Mucosa of descending colon (tissue), 3 donors: ENCODE results near the gene LILRA2. TPM values are rescaled to one million over a fixed set of nuclear protein-coding genes. Genes with fewer than 3 reads are reported as not detected.
A peak's percentile ranks its signal among the peaks of the same experiment; 100 is the strongest.
"Not testable (repeated sequence)": the region's sequence is repeated elsewhere in the genome, so short reads cannot be mapped to it uniquely, and the experiment has no call there.

Experiments
- ATAC-seq: fragments of 200-7000 bp; cut with Tn5 transposase; one replicate; pipeline ENCODE4 v1.9.1; 2020; ENCODE audit warnings: mild to moderate bottlenecking, moderate library complexity
- DNase-seq, 3 donors: peaks; one replicate each; pipeline ENCODE4 v3.0.0-alpha.2; 2020
- H3K36me3 ChIP-seq: fragments of 200-600 bp; one replicate; pipeline ENCODE4 v1.8.0; 2021; ENCODE audit warnings: low read depth, mild to moderate bottlenecking
- H3K4me1 ChIP-seq: fragments of 200-600 bp; one replicate; pipeline ENCODE4 v1.8.0; 2021; ENCODE audit warnings: low read depth, mild to moderate bottlenecking
- H3K4me3 ChIP-seq: fragments of 200-600 bp; one replicate; pipeline ENCODE4 v1.8.0; 2021; ENCODE audit warnings: mild to moderate bottlenecking
- H3K9me3 ChIP-seq: fragments of 200-600 bp; one replicate; pipeline ENCODE4 v1.8.0; 2021; ENCODE audit warnings: mild to moderate bottlenecking
- CTCF ChIP-seq: fragments of 200-600 bp; IDR thresholded peaks from one replicate; pipeline ENCODE4 v1.8.0; 2022; ENCODE audit warnings: antibody characterized with exemption, mild to moderate bottlenecking
- intact Hi-C, 2 donors: fragments of 100-400 bp; cut with DNase I in 1 of 2; cut with micrococcal nuclease in 1 of 2; formaldehyde crosslinking; loops; one replicate each; pipeline versions ENCODE4 v1.11.0 to v1.11.1; 2022; cut with DNase I, micrococcal nuclease
- total RNA-seq, 3 donors: library from RNA; stranded (reverse); fragmentation: NEBNext Ultra II Directional in 2 of 3; extraction: Animal tissue kit (Norgen Biotek cat#: 25700) in 2 of 3; gene quantifications; one replicate each; pipeline versions ENCODE4 v1.2.1 to v1.2.4, GENCODE V29; 2021 to 2023
- donor health status: DM: no; HTN: no; CAD: no; lungs with moderate emphysema.
- donor health status: DM: no; HTN: no; CAD: no.
- donor health status: DM: no; HTN: yes; CAD: no.

The LILRA2 gene
- total RNA-seq, 3 donors from 2014 or later = 0.20 to 4.9 (median 2.6) TPM

GRCh38 chr19:54616057-54616456 is 42.5 kb downstream of the LILRA2 start:
- no peak for TF ChIP-seq CTCF
- Histone ChIP-seq H3K4me3 (no peak overlapping the region), H3K36me3 (no peaks in the 10 kb centered on the region), H3K9me3 (no peaks in the 10 kb centered on the region), H3K4me1 (no peaks in the 10 kb centered on the region)
- DNase-seq (no peak), ATAC-seq (no peak)
- intact Hi-C loops = no loop called here

- TF ChIP-seq CTCF = no peak
- Histone ChIP-seq H3K9me3 (no peaks in the 10 kb centered on the region), H3K36me3 (no peaks in the 10 kb centered on the region), H3K4me1 (no peaks in the 10 kb centered on the region), H3K4me3 (no peak overlapping the region)
- ATAC-seq (peak; percentile 62), DNase-seq (no peak)
- intact Hi-C loops = no loop called here
Observed at GRCh38 chr19:54616821-54617560, 43.4 kb downstream of the LILRA2 start.

- TF ChIP-seq CTCF = no peak
Observed at GRCh38 chr19:54620464-54620863, 46.9 kb downstream of the LILRA2 start.

GRCh38 chr19:54622431-54622830 is 48.8 kb downstream of the LILRA2 start:
- ATAC-seq (no peak), DNase-seq (no peak)
- Histone ChIP-seq H3K4me1 (no peaks in the 10 kb centered on the region), H3K36me3 (no peaks in the 10 kb centered on the region), H3K9me3 (no peaks in the 10 kb centered on the region), H3K4me3 (no peak overlapping the region)
- intact Hi-C loops = no loop called here
- TF ChIP-seq CTCF = no peak

More at GRCh38 chr19:54620464-54620863, 46.9 kb downstream of the LILRA2 start:
- Histone ChIP-seq H3K4me3 (no peak overlapping the region), H3K9me3 (no peaks in the 10 kb centered on the region), H3K36me3 (no peaks in the 10 kb centered on the region), H3K4me1 (no peaks in the 10 kb centered on the region)
- DNase-seq = no peak
- no peak for ATAC-seq
- intact Hi-C loops = no loop called here

- intact Hi-C loops, H3K36me3 ChIP-seq, H3K4me3 ChIP-seq, H3K4me1 ChIP-seq, DNase-seq, H3K9me3 ChIP-seq: not testable (repeated sequence)
- ATAC-seq = peak; percentile 59
Observed at GRCh38 chr19:54624234-54624633, 50.6 kb downstream of the LILRA2 start.

- H3K9me3 ChIP-seq, H3K4me1 ChIP-seq, intact Hi-C loops, DNase-seq, H3K36me3 ChIP-seq, H3K4me3 ChIP-seq: not testable (repeated sequence)
- peak; percentile 77 for ATAC-seq
Observed at GRCh38 chr19:54624934-54625730, 51.5 kb downstream of the LILRA2 start.
